Transverse colon (tissue), 4 donors: Measurements from ENCODE around the gene ALS2CL. TPM values are rescaled to one million over a fixed set of nuclear protein-coding genes. Genes with fewer than 3 reads are reported as not detected.

Experiments used
- DNase-seq: peaks from one replicate; pipeline ENCODE4 v3.0.0-alpha.2; 2019
- H3K27ac ChIP-seq, 4 donors: fragments of 200-600 bp; sonication (generic); 2 replicates each; pipeline ENCODE4 v1.5.1; 2016 to 2018; ENCODE audit warnings: inconsistent platforms in 4 of 4
- H3K27me3 ChIP-seq: fragments of 200-600 bp; sonication (generic); 2 replicates; pipeline ENCODE4 v1.5.1; 2017; ENCODE audit warnings: inconsistent platforms
- H3K36me3 ChIP-seq, 4 donors: fragments of 200-600 bp; sonication (generic); 2 replicates each; pipeline ENCODE4 v1.5.1; 2017 to 2019; ENCODE audit warnings: inconsistent platforms in 4 of 4
- H3K4me1 ChIP-seq, 4 donors: fragments of 200-600 bp; sonication (generic); 2 replicates each; pipeline ENCODE4 v1.5.1; 2017 to 2020; ENCODE audit warnings: inconsistent platforms in 4 of 4
- H3K4me3 ChIP-seq, 4 donors: fragments of 200-600 bp; sonication (generic); 1 replicate in 1 of 4; 2 replicates in 3 of 4; pipeline versions ENCODE4 v1.5.1 to v1.6.1; 2017 to 2019; ENCODE audit warnings: inconsistent platforms in 4 of 4
- H3K9me3 ChIP-seq, 2 donors: fragments of 200-600 bp; sonication (generic); 2 replicates each; pipeline ENCODE4 v1.5.1; 2017 to 2019; ENCODE audit warnings: inconsistent platforms in 2 of 2
- CTCF ChIP-seq, 5 experiments: fragments of 200-600 bp in 3 of 5; fragments of 450-650 bp in 2 of 5; sonication (generic) in 3 of 5; IDR thresholded peaks; 1 replicate in 2 of 5; 2 replicates in 3 of 5; pipeline ENCODE4 v1.5.1; 2016 to 2017; ENCODE audit warnings: antibody characterized with exemption in 5 of 5, inconsistent platforms in 3 of 5, mild to moderate bottlenecking in 2 of 5, moderate library complexity in 1 of 5
- EP300 ChIP-seq: sonication (generic); formaldehyde crosslinking; IDR thresholded peaks from one replicate; pipeline ENCODE4 v1.6.1; 2017; ENCODE audit warnings: antibody characterized with exemption, low read depth
- POLR2A ChIP-seq: fragments of 450-650 bp; IDR thresholded peaks from one replicate; pipeline ENCODE4 v1.6.1; 2016; ENCODE audit warnings: antibody characterized with exemption, mild to moderate bottlenecking, moderate library complexity
- POLR2AphosphoS5 ChIP-seq, 3 donors: sonication (generic); formaldehyde crosslinking; IDR thresholded peaks; one replicate each; pipeline ENCODE4 v1.6.1; 2016; ENCODE audit warnings: antibody characterized with exemption in 3 of 3
- WGBS, 2 donors: methylation state at CpG; one replicate each; pipeline ENCODE4 v1.1.5; 2018; ENCODE audit warnings: low coverage in 1 of 2; 5-methylcytosine and 5-hydroxymethylcytosine counted together
- in situ Hi-C, 4 donors: fragments of 200-750 bp; cut with MboI; loops; one replicate each; pipeline versions ENCODE4 v1.15.0 to v1.15.1; 2017; ENCODE audit warnings: low sequenced_read_pairs in 3 of 4, low pct_ligation_motif_present in 1 of 4, low pct_unique_long_range_greater_than_20kb in 1 of 4
- intact Hi-C: fragments of 100-400 bp; cut with DNase I; formaldehyde crosslinking; loops from one replicate; pipeline ENCODE4 v1.15.1; 2023; ENCODE audit warnings: low total_unique reads
- total RNA-seq, 4 donors: library from RNA; depleted of rRNA; stranded (reverse); fragments of >200 nt; gene quantifications; one replicate each; pipeline ENCODE4 v1.1.0, GENCODE V29; 2016

ALS2CL gene
- total RNA-seq, 4 donors from 2014 or later, result 67.5 to 212 (median 116) TPM

- 84% methylated on average over 4 of the region's 4 CpGs; no CpG with 5 or more reads in 1 of the 2 donors for WGBS, 2 donors
- intact Hi-C loops, result no loop called here
- Histone ChIP-seq H3K27ac (peak overlapping the region in 3 of 4 donors; percentile 30 to 83 (median 53)), H3K4me1 (peaks cover 7 to 61% (median 37%) of the 10 kb centered on the region in 4 donors), H3K27me3 (peaks cover 13% of the 10 kb centered on the region), H3K4me3 (no peak overlapping the region), H3K9me3 (no peaks in the 10 kb centered on the region), H3K36me3 (no peaks in the 10 kb centered on the region)
- no peak for DNase-seq
- no peak for TF ChIP-seq POLR2A
- no peak for TF ChIP-seq CTCF (IDR thresholded peaks at IDR 0.05)
- no peak for TF ChIP-seq EP300
- TF ChIP-seq POLR2AphosphoS5 (IDR thresholded peaks at IDR 0.05), result no peak
- in situ Hi-C loops, result no loop called here
Measured at GRCh38 chr3:46695962-46696894, 2.7 kb upstream of the ALS2CL start.

- in situ Hi-C loops, result no loop called here
- 74% methylated on average over 11 of the region's 11 CpGs; no CpG with 5 or more reads in 1 of the 2 donors for WGBS, 2 donors
- peak; percentile 13 to 48 (median 23) for TF ChIP-seq CTCF (IDR thresholded peaks at IDR 0.05)
- TF ChIP-seq EP300, result no peak
- no peak for TF ChIP-seq POLR2A
- TF ChIP-seq POLR2AphosphoS5 (IDR thresholded peaks at IDR 0.05), result no peak
- H3K4me1 ChIP-seq, result peaks cover 11 to 63% (median 38%) of the 10 kb centered on the region in 4 donors
- H3K27ac ChIP-seq, result peak overlapping the region; percentile 14 to 83 (median 35)
- peaks cover 4% of the 10 kb centered on the region for H3K27me3 ChIP-seq
- no peak overlapping the region for H3K4me3 ChIP-seq
- intact Hi-C loops, result no loop called here
- H3K9me3 ChIP-seq, result no peaks in the 10 kb centered on the region
- peak; percentile 35 for DNase-seq
- H3K36me3 ChIP-seq, result no peaks in the 10 kb centered on the region
Measured at GRCh38 chr3:46695177-46695961, 1.9 kb upstream of the ALS2CL start.

GRCh38 chr3:46694520-46694919, 1.0 kb upstream of the ALS2CL start:
- Histone ChIP-seq H3K9me3 (no peaks in the 10 kb centered on the region), H3K4me1 (peaks cover 11 to 60% (median 36%) of the 10 kb centered on the region in 4 donors), H3K27ac (peak overlapping the region in 1 of 4 donors; percentile 83), H3K4me3 (no peak overlapping the region), H3K27me3 (no peaks in the 10 kb centered on the region), H3K36me3 (no peaks in the 10 kb centered on the region)
- 98 to 100% methylated on average over 2 to 3 of the region's 3 CpGs for WGBS, 2 donors
- intact Hi-C loops (no loop called here), in situ Hi-C loops (no loop called here)
- no peak for TF ChIP-seq EP300
- TF ChIP-seq POLR2A, result no peak
- TF ChIP-seq POLR2AphosphoS5 (IDR thresholded peaks at IDR 0.05), result no peak
- no peak for TF ChIP-seq CTCF (IDR thresholded peaks at IDR 0.05)
- no peak for DNase-seq

GRCh38 chr3:46693892-46694226, 380 bp upstream of the ALS2CL start:
- intact Hi-C loops (no loop called here), in situ Hi-C loops (no loop called here)
- Histone ChIP-seq H3K9me3 (no peaks in the 10 kb centered on the region), H3K4me3 (peak overlapping the region; percentile 58 to 78 (median 68)), H3K27ac (peak overlapping the region; percentile 70 to 91 (median 86)), H3K27me3 (no peaks in the 10 kb centered on the region), H3K4me1 (peaks cover 11 to 60% (median 36%) of the 10 kb centered on the region in 4 donors), H3K36me3 (no peaks in the 10 kb centered on the region)
- 1% methylated on average over 14 of the region's 30 CpGs; no CpG with 5 or more reads in 1 of the 2 donors for WGBS, 2 donors
- TF ChIP-seq POLR2AphosphoS5 (IDR thresholded peaks at IDR 0.05) (no peak), CTCF (IDR thresholded peaks at IDR 0.05) (no peak), POLR2A (no peak), EP300 (no peak)
- peak; percentile 33 for DNase-seq
